Ishikawa (cell line): ENCODE measurements around the gene TRIM69.

Experiments used
- CEBPB ChIP-seq: IDR thresholded peaks from 2 replicates; pipeline ENCODE4 v1.6.1; 2012
- EP300 ChIP-seq: IDR thresholded peaks from 2 replicates; pipeline ENCODE4 v1.6.1; 2012; ENCODE audit warnings: borderline replicate concordance
- FOXM1 ChIP-seq: IDR thresholded peaks from 2 replicates; pipeline ENCODE4 v1.6.1; 2012; ENCODE audit warnings: low read depth, borderline replicate concordance
- MAX ChIP-seq: IDR thresholded peaks from 2 replicates; pipeline ENCODE4 v1.6.1; 2012
- RAD21 ChIP-seq: IDR thresholded peaks from 2 replicates; pipeline ENCODE4 v1.6.1; 2012; ENCODE audit warnings: low read depth
- TAF1 ChIP-seq: IDR thresholded peaks from 2 replicates; pipeline ENCODE4 v1.6.1; 2012; ENCODE audit warnings: low read depth, mild to moderate bottlenecking
- TEAD4 ChIP-seq: IDR thresholded peaks from 2 replicates; pipeline ENCODE4 v1.6.1; 2012
- ZBTB7A ChIP-seq: IDR thresholded peaks from 2 replicates; pipeline ENCODE4 v1.6.1; 2012; ENCODE audit warnings: low read depth
- TF ChIP-seq, protein P1 (sequence below): IDR thresholded peaks from 2 replicates; pipeline ENCODE4 v1.6.1; 2012; ENCODE audit warnings: low read depth, mild to moderate bottlenecking

GRCh38 chr15:44769521-44769920 lies 33.2 kb downstream of the TRIM69 start:
- no peak for TF ChIP-seq EP300
- no peak for TF ChIP-seq TAF1
- no peak for TF ChIP-seq TEAD4
- TF ChIP-seq MAX, result no peak
- no peak for TF ChIP-seq RAD21
- TF ChIP-seq ZBTB7A, result no peak
- no peak for TF ChIP-seq CEBPB
- TF ChIP-seq FOXM1, result no peak
- TF ChIP-seq, protein P1, sequence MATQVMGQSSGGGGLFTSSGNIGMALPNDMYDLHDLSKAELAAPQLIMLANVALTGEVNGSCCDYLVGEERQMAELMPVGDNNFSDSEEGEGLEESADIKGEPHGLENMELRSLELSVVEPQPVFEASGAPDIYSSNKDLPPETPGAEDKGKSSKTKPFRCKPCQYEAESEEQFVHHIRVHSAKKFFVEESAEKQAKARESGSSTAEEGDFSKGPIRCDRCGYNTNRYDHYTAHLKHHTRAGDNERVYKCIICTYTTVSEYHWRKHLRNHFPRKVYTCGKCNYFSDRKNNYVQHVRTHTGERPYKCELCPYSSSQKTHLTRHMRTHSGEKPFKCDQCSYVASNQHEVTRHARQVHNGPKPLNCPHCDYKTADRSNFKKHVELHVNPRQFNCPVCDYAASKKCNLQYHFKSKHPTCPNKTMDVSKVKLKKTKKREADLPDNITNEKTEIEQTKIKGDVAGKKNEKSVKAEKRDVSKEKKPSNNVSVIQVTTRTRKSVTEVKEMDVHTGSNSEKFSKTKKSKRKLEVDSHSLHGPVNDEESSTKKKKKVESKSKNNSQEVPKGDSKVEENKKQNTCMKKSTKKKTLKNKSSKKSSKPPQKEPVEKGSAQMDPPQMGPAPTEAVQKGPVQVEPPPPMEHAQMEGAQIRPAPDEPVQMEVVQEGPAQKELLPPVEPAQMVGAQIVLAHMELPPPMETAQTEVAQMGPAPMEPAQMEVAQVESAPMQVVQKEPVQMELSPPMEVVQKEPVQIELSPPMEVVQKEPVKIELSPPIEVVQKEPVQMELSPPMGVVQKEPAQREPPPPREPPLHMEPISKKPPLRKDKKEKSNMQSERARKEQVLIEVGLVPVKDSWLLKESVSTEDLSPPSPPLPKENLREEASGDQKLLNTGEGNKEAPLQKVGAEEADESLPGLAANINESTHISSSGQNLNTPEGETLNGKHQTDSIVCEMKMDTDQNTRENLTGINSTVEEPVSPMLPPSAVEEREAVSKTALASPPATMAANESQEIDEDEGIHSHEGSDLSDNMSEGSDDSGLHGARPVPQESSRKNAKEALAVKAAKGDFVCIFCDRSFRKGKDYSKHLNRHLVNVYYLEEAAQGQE, result no peak
